SJCRH30 (cell line): ENCODE data around the gene NINJ2. TPM values are rescaled to one million over a fixed set of nuclear protein-coding genes. Genes with fewer than 3 reads are reported as not detected.
"Not testable (repeated sequence)": the region's sequence is repeated elsewhere in the genome, so short reads cannot be mapped to it uniquely, and the experiment has no call there.

Experiments
- DNase-seq, 2 experiments: peaks; one replicate each; pipeline ENCODE4 v3.0.0-alpha.2; 2015 to 2020
- H3K27ac ChIP-seq: fragments of 250-450 bp; sonication (Bioruptor Pico); 2 replicates; pipeline ENCODE4 v1.5.1; 2020; ENCODE audit warnings: mild to moderate bottlenecking, moderate library complexity
- H3K27me3 ChIP-seq: fragments of 250-450 bp; sonication (Bioruptor Pico); 2 replicates; pipeline ENCODE4 v1.5.1; 2020; ENCODE audit warnings: mild to moderate bottlenecking, moderate library complexity
- H3K36me3 ChIP-seq: fragments of 250-450 bp; sonication (Bioruptor Pico); 2 replicates; pipeline ENCODE4 v1.5.1; 2020; ENCODE audit warnings: mild to moderate bottlenecking, moderate library complexity
- H3K4me1 ChIP-seq: fragments of 250-450 bp; sonication (Bioruptor Pico); 2 replicates; pipeline ENCODE4 v1.5.1; 2020; ENCODE audit warnings: mild to moderate bottlenecking, moderate library complexity
- H3K4me3 ChIP-seq: fragments of 250-450 bp; sonication (Bioruptor Pico); 2 replicates; pipeline ENCODE4 v1.5.1; 2020; ENCODE audit warnings: mild to moderate bottlenecking, moderate library complexity
- H3K9me3 ChIP-seq: fragments of 250-450 bp; sonication (Bioruptor Pico); replicated peaks from 2 replicates; pipeline ENCODE4 v1.5.1; 2020; ENCODE audit warnings: mild to moderate bottlenecking, moderate library complexity
- total RNA-seq: library from RNA; depleted of rRNA; stranded (reverse); fragments of >200 nt; shearing (Covaris generic); gene quantifications from 2 replicates; pipeline ENCODE4 v1.2.3, GENCODE V29; 2014

The NINJ2 gene
- total RNA-seq, 1 experiment from 2014 or later: 0.24 TPM

GRCh38 chr12:661720-662486 lies 1.3 kb downstream of the NINJ2 start:
- Histone ChIP-seq H3K4me3 (no peak overlapping the region), H3K27ac (no peak overlapping the region), H3K36me3 (no peaks in the 10 kb centered on the region), H3K4me1 (no peaks in the 10 kb centered on the region; the same call in 1 of the 2 replicates), H3K9me3 (no peaks in the 10 kb centered on the region), H3K27me3 (no peaks in the 10 kb centered on the region)
- DNase-seq: no peak

GRCh38 chr12:659090-659683 lies 4.1 kb downstream of the NINJ2 start:
- no peaks in the 10 kb centered on the region for H3K9me3 ChIP-seq
- no peaks in the 10 kb centered on the region; the same call in 1 of the 2 replicates for H3K4me1 ChIP-seq
- no peak for DNase-seq
- H3K36me3 ChIP-seq: no peaks in the 10 kb centered on the region
- H3K4me3 ChIP-seq: no peak overlapping the region
- H3K27me3 ChIP-seq: no peaks in the 10 kb centered on the region
- no peak overlapping the region for H3K27ac ChIP-seq

- no peaks in the 10 kb centered on the region for H3K27me3 ChIP-seq
- no peaks in the 10 kb centered on the region for H3K9me3 ChIP-seq
- no peaks in the 10 kb centered on the region for H3K36me3 ChIP-seq
- no peak for DNase-seq
- no peak overlapping the region for H3K4me3 ChIP-seq
- no peaks in the 10 kb centered on the region; the same call in 1 of the 2 replicates for H3K4me1 ChIP-seq
- H3K27ac ChIP-seq: no peak overlapping the region
Observed at GRCh38 chr12:650983-651382, 12.3 kb downstream of the NINJ2 start.

GRCh38 chr12:647385-648085 lies 15.7 kb downstream of the NINJ2 start:
- Histone ChIP-seq H3K4me3 (no peak overlapping the region), H3K36me3 (no peaks in the 10 kb centered on the region), H3K27ac (no peak overlapping the region), H3K9me3 (no peaks in the 10 kb centered on the region), H3K4me1 (no peaks in the 10 kb centered on the region; the same call in 1 of the 2 replicates), H3K27me3 (no peaks in the 10 kb centered on the region)
- no peak for DNase-seq

- Histone ChIP-seq H3K4me3 (no peak overlapping the region), H3K27me3 (no peaks in the 10 kb centered on the region)
- no peak for DNase-seq
Observed at GRCh38 chr12:646442-647384, 16.5 kb downstream of the NINJ2 start.

GRCh38 chr12:645563-646071 lies 17.6 kb downstream of the NINJ2 start:
- Histone ChIP-seq H3K27me3 (no peaks in the 10 kb centered on the region), H3K4me3 (no peak overlapping the region), H3K27ac (no peak overlapping the region), H3K9me3 (no peaks in the 10 kb centered on the region), H3K4me1 (no peaks in the 10 kb centered on the region), H3K36me3 (no peaks in the 10 kb centered on the region)
- no peak for DNase-seq

More at GRCh38 chr12:646442-647384, 16.5 kb downstream of the NINJ2 start:
- Histone ChIP-seq H3K9me3 (no peaks in the 10 kb centered on the region), H3K36me3 (no peaks in the 10 kb centered on the region), H3K4me1 (no peaks in the 10 kb centered on the region), H3K27ac (no peak overlapping the region)

GRCh38 chr12:644818-645552 lies 18.3 kb downstream of the NINJ2 start:
- H3K9me3 ChIP-seq: no peaks in the 10 kb centered on the region
- H3K36me3 ChIP-seq: no peaks in the 10 kb centered on the region
- no peaks in the 10 kb centered on the region for H3K4me1 ChIP-seq
- H3K27ac ChIP-seq: no peak overlapping the region
- DNase-seq: peak in 1 of 2 experiments; percentile 23
- H3K27me3 ChIP-seq: no peaks in the 10 kb centered on the region
- no peak overlapping the region for H3K4me3 ChIP-seq

- H3K36me3 ChIP-seq: no peaks in the 10 kb centered on the region
- H3K27me3 ChIP-seq: no peaks in the 10 kb centered on the region
- H3K4me1 ChIP-seq: no peaks in the 10 kb centered on the region
- no peak for DNase-seq
- H3K27ac ChIP-seq: no peak overlapping the region
- H3K9me3 ChIP-seq: no peaks in the 10 kb centered on the region
- no peak overlapping the region for H3K4me3 ChIP-seq
Observed at GRCh38 chr12:644303-644639, 19.0 kb downstream of the NINJ2 start.

GRCh38 chr12:643475-644302 lies 19.6 kb downstream of the NINJ2 start:
- Histone ChIP-seq H3K9me3 (no peaks in the 10 kb centered on the region), H3K4me3 (peak overlapping the region; percentile 52; the same call in 1 of the 2 replicates), H3K36me3 (no peaks in the 10 kb centered on the region), H3K27me3 (no peaks in the 10 kb centered on the region), H3K27ac (peak overlapping the region; percentile 67; the same call in 1 of the 2 replicates), H3K4me1 (no peaks in the 10 kb centered on the region)
- no peak for DNase-seq

- Histone ChIP-seq H3K4me3 (peak overlapping the region; percentile 52), H3K27me3 (no peaks in the 10 kb centered on the region), H3K9me3 (no peaks in the 10 kb centered on the region), H3K4me1 (no peaks in the 10 kb centered on the region), H3K27ac (peak overlapping the region; percentile 67), H3K36me3 (no peaks in the 10 kb centered on the region)
- peak; percentile 61 to 67 for DNase-seq
Observed at GRCh38 chr12:642633-643474, 20.4 kb downstream of the NINJ2 start.

GRCh38 chr12:641321-641720 lies 21.9 kb downstream of the NINJ2 start:
- DNase-seq, H3K36me3 ChIP-seq, H3K4me1 ChIP-seq, H3K4me3 ChIP-seq, H3K27ac ChIP-seq, H3K27me3 ChIP-seq, H3K9me3 ChIP-seq: not testable (repeated sequence)

- Histone ChIP-seq H3K27me3 (no peaks in the 10 kb centered on the region), H3K27ac (no peak overlapping the region), H3K36me3 (no peaks in the 10 kb centered on the region), H3K4me1 (no peaks in the 10 kb centered on the region), H3K4me3 (no peak overlapping the region), H3K9me3 (no peaks in the 10 kb centered on the region)
- no peak for DNase-seq
Observed at GRCh38 chr12:640773-641172, 22.5 kb downstream of the NINJ2 start.
